ENCODE data around the gene BRD9. TPM values are rescaled to one million over a fixed set of nuclear protein-coding genes. Genes with fewer than 3 reads are reported as not detected.
"Not testable (repeated sequence)": the region's sequence is repeated elsewhere in the genome, so short reads cannot be mapped to it uniquely, and the experiment has no call there.

BRD9 gene
- total RNA-seq, 5 donors from 2014 or later (not counting 1 experiment from before 2014, with no cell fraction given): 78.3 to 127 (median 83.0) TPM

DNA sequence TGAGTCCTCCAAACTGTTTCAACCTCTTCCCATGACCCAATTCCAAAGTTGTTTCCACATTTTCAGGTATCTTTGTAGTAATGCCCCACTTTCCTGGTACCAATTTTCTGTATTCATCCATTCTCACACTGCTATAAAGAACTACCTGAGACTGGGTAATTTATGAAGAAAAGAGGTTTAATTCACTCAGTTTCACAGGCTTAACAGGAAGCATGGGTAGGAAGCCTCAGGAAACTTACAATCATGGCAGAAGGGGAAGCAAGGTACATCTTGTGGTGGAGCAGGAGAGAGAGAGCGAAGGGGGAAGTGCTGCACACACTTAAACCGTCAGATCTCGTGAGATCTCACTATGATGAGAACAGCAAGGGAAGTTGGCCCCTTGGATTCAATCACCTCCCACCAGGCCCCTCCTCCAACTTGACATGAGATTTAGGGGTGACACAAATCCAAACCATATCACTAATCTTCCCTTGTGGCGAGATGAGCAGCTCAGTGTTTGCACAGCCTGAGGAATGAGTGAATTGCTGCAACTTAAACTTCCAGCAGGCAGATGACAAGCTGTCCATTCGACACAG, 43.0 kb upstream of the BRD9 start:
- Histone ChIP-seq H3K4me3 (ENCODE audit: control insufficient read depth in 1 of 2, extremely low read depth in 1 of 2, low read length in 1 of 2) (no peak overlapping the region), H3K4me1 (ENCODE audit: control insufficient read depth in 1 of 2, extremely low read depth in 1 of 2, insufficient read depth in 2 of 2, low read length in 2 of 2) (no peaks in the 10 kb centered on the region), H3K9me3 (no peaks in the 10 kb centered on the region), H3K36me3 (ENCODE audit: control insufficient read depth in 2 of 2, extremely low read depth in 1 of 2, insufficient read depth in 1 of 2, low read length in 1 of 2) (no peaks in the 10 kb centered on the region), H3K27ac (ENCODE audit: low read length) (no peak overlapping the region), H3K27me3 (replicated peaks in 1 of 2; ENCODE audit: control insufficient read depth in 2 of 2, extremely low read depth in 1 of 2, insufficient read depth in 2 of 2, low read length in 1 of 2) (peaks cover 2 to 19% of the 10 kb centered on the region in 2 experiments)
- no peak for DNase-seq
- ATAC-seq (replicated peaks in 1 of 4): no peak
- Mint-ChIP-seq H3K27me3 (peaks cover 0 to 2% of the 10 kb centered on the region in 2 donors), H3K4me3 (no peak overlapping the region), H3K4me1 (no peaks in the 10 kb centered on the region), H3K9me3 (no peaks in the 10 kb centered on the region), H3K27ac (no peak overlapping the region), H3K36me3 (no peaks in the 10 kb centered on the region)
- POLR2A ChIA-PET: no interaction called here
- CTCF ChIA-PET: no interaction called here
- WGBS (ENCODE audit: insufficient coverage): 82% methylated on average over 4 of the region's 5 CpGs

DNA sequence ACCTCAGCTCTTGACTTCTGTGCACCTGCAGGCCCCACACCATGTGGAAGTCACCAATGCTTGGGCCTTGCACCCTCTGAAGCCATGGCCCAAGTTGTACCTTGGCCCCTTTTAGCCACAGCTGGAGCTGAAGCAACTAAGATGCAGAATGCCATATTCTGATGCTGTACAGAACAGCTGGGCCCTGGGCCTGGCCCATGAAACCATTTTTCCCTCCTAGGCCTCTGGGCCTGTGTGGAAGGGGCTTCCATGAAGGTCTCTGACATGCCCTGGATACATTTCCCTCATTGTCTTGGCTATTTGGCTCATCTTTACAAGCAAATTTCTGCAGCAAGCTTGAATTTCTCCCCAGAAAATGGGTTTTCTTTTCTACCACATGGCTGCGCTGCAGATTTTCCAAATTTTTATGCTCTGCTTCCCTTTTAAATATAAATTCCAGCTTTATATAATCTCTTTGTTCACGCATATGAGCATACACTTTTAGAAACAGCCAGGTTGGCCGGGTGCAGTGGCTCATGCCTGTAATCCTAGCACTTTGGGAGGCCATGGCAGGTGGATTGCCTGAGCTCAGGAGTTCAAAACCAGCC, 41.9 kb upstream of the BRD9 start:
- ATAC-seq (replicated peaks in 1 of 4); H3K9me3 ChIP-seq; H3K4me3 ChIP-seq (ENCODE audit: control insufficient read depth in 1 of 2, extremely low read depth in 1 of 2, low read length in 1 of 2); H3K27me3 Mint-ChIP-seq; POLR2A ChIA-PET; H3K27ac ChIP-seq (ENCODE audit: low read length); H3K9me3 Mint-ChIP-seq; H3K4me1 ChIP-seq (ENCODE audit: control insufficient read depth in 1 of 2, extremely low read depth in 1 of 2, insufficient read depth in 2 of 2, low read length in 2 of 2); H3K4me1 Mint-ChIP-seq; H3K36me3 Mint-ChIP-seq; H3K36me3 ChIP-seq (ENCODE audit: control insufficient read depth in 2 of 2, extremely low read depth in 1 of 2, insufficient read depth in 1 of 2, low read length in 1 of 2); H3K4me3 Mint-ChIP-seq; DNase-seq; H3K27ac Mint-ChIP-seq: not testable (repeated sequence)
- peaks cover 0 to 19% of the 10 kb centered on the region in 2 experiments for H3K27me3 ChIP-seq (replicated peaks in 1 of 2; ENCODE audit: control insufficient read depth in 2 of 2, extremely low read depth in 1 of 2, insufficient read depth in 2 of 2, low read length in 1 of 2)
- CTCF ChIA-PET: interaction anchor here in 1 of 2 donors (0.7 kb wide), 1 partner anchor 122 kb away, joined by 5 read pairs; no protein-coding TSS in a partner anchor
- WGBS (ENCODE audit: insufficient coverage): 83% methylated on average over 3 of the region's 3 CpGs

DNA sequence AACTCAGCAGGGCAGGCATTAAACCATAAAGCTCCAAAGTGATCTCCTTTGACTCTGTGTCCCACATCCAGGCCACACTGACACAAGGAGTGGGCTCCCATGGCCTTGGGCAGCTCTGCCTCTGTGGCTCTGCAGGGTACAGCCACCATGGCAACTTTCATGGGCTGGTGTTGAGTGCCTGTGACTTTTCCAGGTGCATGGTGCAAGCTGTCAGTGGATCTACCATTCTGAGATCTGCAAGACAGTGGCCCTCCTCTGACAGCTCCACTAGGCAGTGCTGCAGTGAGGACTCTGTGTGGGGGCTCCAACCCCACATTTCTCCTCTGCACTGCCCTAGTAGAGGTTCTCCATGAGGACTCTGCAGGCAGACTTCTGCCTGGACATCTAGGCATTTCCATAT, 41.4 kb upstream of the BRD9 start:
- H3K4me1 ChIP-seq (ENCODE audit: control insufficient read depth in 1 of 2, extremely low read depth in 1 of 2, insufficient read depth in 2 of 2, low read length in 2 of 2): not testable (repeated sequence)
- peak in 1 of 35 experiments; percentile 4 for DNase-seq

DNA sequence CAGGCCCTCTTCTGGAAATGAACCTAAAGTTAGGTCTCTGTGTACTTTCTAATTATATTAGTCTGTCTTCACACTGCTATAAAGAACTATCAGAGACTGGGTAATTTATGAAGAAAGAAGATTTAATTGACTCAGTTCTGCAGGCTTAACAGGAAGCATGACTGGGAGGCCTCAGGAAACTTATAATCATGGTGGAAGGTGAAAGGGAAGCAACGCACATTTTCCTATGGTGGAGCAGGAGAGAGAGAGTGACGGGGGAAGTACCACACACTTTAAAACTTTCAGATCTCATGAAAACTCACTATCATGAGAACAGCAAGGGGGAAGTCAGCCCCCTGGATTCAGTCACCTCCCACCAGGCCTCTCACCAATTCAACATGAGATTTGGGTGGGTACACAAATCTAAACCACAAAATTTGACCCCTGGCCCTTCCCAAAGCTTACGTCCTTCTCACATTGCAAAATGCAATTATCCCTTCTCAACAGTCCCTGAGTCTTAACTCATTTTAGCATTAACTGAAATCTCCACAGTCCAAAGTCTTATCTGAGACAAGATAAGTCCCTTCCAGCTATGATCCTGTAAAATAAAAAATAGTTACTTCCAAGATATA, 40.8 kb upstream of the BRD9 start:
- no peaks in the 10 kb centered on the region for H3K4me1 ChIP-seq (ENCODE audit: control insufficient read depth in 1 of 2, extremely low read depth in 1 of 2, insufficient read depth in 2 of 2, low read length in 2 of 2)
- ATAC-seq (replicated peaks in 1 of 4) (no peak), DNase-seq (no peak)
- WGBS (ENCODE audit: insufficient coverage): 100% methylated on average over 1 of the region's 3 CpGs
- CTCF ChIA-PET: no interaction called here
- no peak overlapping the region for H3K4me3 ChIP-seq (ENCODE audit: control insufficient read depth in 1 of 2, extremely low read depth in 1 of 2, low read length in 1 of 2)
- Mint-ChIP-seq H3K27me3 (peaks cover 6 to 10% of the 10 kb centered on the region in 2 donors), H3K36me3 (no peaks in the 10 kb centered on the region), H3K27ac (no peak overlapping the region), H3K4me3 (no peak overlapping the region), H3K9me3 (no peaks in the 10 kb centered on the region), H3K4me1 (no peaks in the 10 kb centered on the region)
- H3K27me3 ChIP-seq (replicated peaks in 1 of 2; ENCODE audit: control insufficient read depth in 2 of 2, extremely low read depth in 1 of 2, insufficient read depth in 2 of 2, low read length in 1 of 2): peaks cover 0 to 17% of the 10 kb centered on the region in 2 experiments
- POLR2A ChIA-PET: no interaction called here
- no peaks in the 10 kb centered on the region for H3K9me3 ChIP-seq
- H3K27ac ChIP-seq (ENCODE audit: low read length): no peak overlapping the region
- no peaks in the 10 kb centered on the region for H3K36me3 ChIP-seq (ENCODE audit: control insufficient read depth in 2 of 2, extremely low read depth in 1 of 2, insufficient read depth in 1 of 2, low read length in 1 of 2)

More for the DNA sequence above, 41.4 kb upstream of the BRD9 start:
- CTCF ChIA-PET; H3K36me3 Mint-ChIP-seq; H3K4me3 ChIP-seq (ENCODE audit: control insufficient read depth in 1 of 2, extremely low read depth in 1 of 2, low read length in 1 of 2); H3K27me3 Mint-ChIP-seq; H3K9me3 Mint-ChIP-seq; POLR2A ChIA-PET; H3K4me1 Mint-ChIP-seq; H3K4me3 Mint-ChIP-seq; H3K27ac Mint-ChIP-seq; ATAC-seq (replicated peaks in 1 of 4); H3K27ac ChIP-seq (ENCODE audit: low read length); H3K36me3 ChIP-seq (ENCODE audit: control insufficient read depth in 2 of 2, extremely low read depth in 1 of 2, insufficient read depth in 1 of 2, low read length in 1 of 2); H3K9me3 ChIP-seq: not testable (repeated sequence)
- peaks cover 0 to 19% of the 10 kb centered on the region in 2 experiments for H3K27me3 ChIP-seq (replicated peaks in 1 of 2; ENCODE audit: control insufficient read depth in 2 of 2, extremely low read depth in 1 of 2, insufficient read depth in 2 of 2, low read length in 1 of 2)

DNA sequence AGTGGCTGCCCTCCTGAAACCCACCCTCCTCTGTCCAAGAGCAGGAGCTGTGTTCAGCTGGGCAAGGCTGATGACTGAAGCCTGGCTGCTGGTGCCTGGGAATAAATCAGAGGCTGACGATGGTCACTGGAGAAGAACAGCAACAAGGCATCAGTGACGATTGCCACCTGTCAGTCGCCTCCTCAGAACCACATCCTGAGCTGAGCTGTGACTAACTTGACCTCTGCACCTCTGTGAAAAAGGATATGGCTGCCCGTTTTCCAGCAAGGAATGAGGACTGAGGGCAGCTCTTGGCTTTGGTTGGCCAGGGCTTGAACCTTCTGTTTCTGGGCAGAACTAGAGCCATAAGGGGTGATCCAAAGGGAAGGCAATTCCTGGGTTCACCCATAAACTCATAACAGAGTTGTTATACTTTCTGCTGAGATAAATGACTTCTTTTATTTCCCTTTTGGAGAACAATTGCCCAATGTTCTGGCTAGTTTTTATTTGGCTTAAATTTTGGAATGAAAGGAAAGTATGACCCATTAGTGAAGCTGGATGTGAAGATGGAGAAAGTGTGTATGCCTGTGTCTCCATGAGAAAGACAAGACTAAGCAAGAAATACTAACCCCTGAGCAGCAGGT, 40.1 kb upstream of the BRD9 start:
- DNase-seq (no peak), ATAC-seq (replicated peaks in 1 of 4) (no peak)
- H3K27ac ChIP-seq (ENCODE audit: low read length): no peak overlapping the region
- Mint-ChIP-seq H3K4me1 (no peaks in the 10 kb centered on the region), H3K27me3 (peaks cover 12 to 15% of the 10 kb centered on the region in 2 donors), H3K4me3 (no peak overlapping the region), H3K9me3 (no peaks in the 10 kb centered on the region), H3K27ac (no peak overlapping the region), H3K36me3 (no peaks in the 10 kb centered on the region)
- no peaks in the 10 kb centered on the region for H3K36me3 ChIP-seq (ENCODE audit: control insufficient read depth in 2 of 2, extremely low read depth in 1 of 2, insufficient read depth in 1 of 2, low read length in 1 of 2)
- ChIA-PET POLR2A (no interaction called here), CTCF (no interaction called here)
- H3K4me3 ChIP-seq (ENCODE audit: control insufficient read depth in 1 of 2, extremely low read depth in 1 of 2, low read length in 1 of 2): no peak overlapping the region
- no peaks in the 10 kb centered on the region for H3K9me3 ChIP-seq
- no peaks in the 10 kb centered on the region for H3K4me1 ChIP-seq (ENCODE audit: control insufficient read depth in 1 of 2, extremely low read depth in 1 of 2, insufficient read depth in 2 of 2, low read length in 2 of 2)
- H3K27me3 ChIP-seq (replicated peaks in 1 of 2; ENCODE audit: control insufficient read depth in 2 of 2, extremely low read depth in 1 of 2, insufficient read depth in 2 of 2, low read length in 1 of 2): peaks cover 0 to 14% of the 10 kb centered on the region in 2 experiments
- 50% methylated on average over 3 of the region's 4 CpGs for WGBS (ENCODE audit: insufficient coverage)

DNA sequence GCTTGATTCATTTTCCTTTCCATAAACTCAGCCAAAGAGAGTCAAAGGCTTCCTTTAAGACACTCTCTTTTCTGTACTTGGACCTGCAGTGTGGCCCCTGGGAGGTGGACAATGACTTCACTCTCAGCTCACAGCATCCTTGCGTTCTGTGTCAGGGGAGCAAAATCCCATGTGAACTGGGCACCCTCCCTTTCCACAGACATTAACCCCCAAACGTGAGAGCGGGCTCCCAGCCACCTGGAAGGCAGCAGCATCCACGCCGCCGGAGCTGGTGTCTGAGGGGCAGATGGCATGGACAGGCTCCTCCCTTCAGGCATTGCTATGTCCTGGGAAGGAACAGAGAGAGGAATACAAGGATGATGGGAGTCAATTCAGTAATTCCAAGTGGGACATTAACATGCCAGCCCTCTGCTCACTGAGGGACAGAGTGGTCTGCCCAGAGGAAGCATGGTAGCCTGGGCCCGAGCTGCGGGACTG, 39.6 kb upstream of the BRD9 start:
- H3K36me3 ChIP-seq (ENCODE audit: control insufficient read depth in 2 of 2, extremely low read depth in 1 of 2, insufficient read depth in 1 of 2, low read length in 1 of 2): no peaks in the 10 kb centered on the region
- H3K4me3 Mint-ChIP-seq: no peak overlapping the region
- whole genome bisulfite sequencing (ENCODE audit: insufficient coverage): 86% methylated on average over 3 of the region's 8 CpGs
- H3K4me1 ChIP-seq (ENCODE audit: control insufficient read depth in 1 of 2, extremely low read depth in 1 of 2, insufficient read depth in 2 of 2, low read length in 2 of 2): peaks cover 0 to under 1% of the 10 kb centered on the region in 2 experiments
- POLR2A ChIA-PET: no interaction called here
- H3K9me3 Mint-ChIP-seq: no peaks in the 10 kb centered on the region
- H3K27ac ChIP-seq (ENCODE audit: low read length): no peak overlapping the region
- H3K36me3 Mint-ChIP-seq: no peaks in the 10 kb centered on the region
- CTCF ChIA-PET: no interaction called here
- peaks cover 0 to 13% of the 10 kb centered on the region in 2 experiments for H3K27me3 ChIP-seq (replicated peaks in 1 of 2; ENCODE audit: control insufficient read depth in 2 of 2, extremely low read depth in 1 of 2, insufficient read depth in 2 of 2, low read length in 1 of 2)
- no peak overlapping the region for H3K4me3 ChIP-seq (ENCODE audit: control insufficient read depth in 1 of 2, extremely low read depth in 1 of 2, low read length in 1 of 2)
- H3K4me1 Mint-ChIP-seq: peaks cover 0 to 4% (median 3%) of the 10 kb centered on the region in 3 donors
- H3K27ac Mint-ChIP-seq: no peak overlapping the region
- H3K9me3 ChIP-seq: no peaks in the 10 kb centered on the region
- ATAC-seq (replicated peaks in 1 of 4) (no peak), DNase-seq (peak in 1 of 35 experiments; percentile 13)
- peaks cover 17 to 20% of the 10 kb centered on the region in 2 donors for H3K27me3 Mint-ChIP-seq
